Activated T-cell treated with anti-CD3 and anti-CD28 coated beads, Interleukin-2, amount 50 U/mL, for 72 hours (primary cell): Measurements from ENCODE around the gene ENKD1. TPM values are rescaled to one million over a fixed set of nuclear protein-coding genes. Genes with fewer than 3 reads are reported as not detected.

Experiments used
- ATAC-seq, 2 donors: fragments of 150-1000 bp; cut with Tn5 transposase; replicated peaks in 1 of 2; 2 replicates each; pipeline ENCODE4 v1.10.0; 2021; ENCODE audit warnings: moderate library complexity in 2 of 2, mild to moderate bottlenecking in 1 of 2
- DNase-seq, 2 donors: peaks; one replicate each; pipeline ENCODE4 v3.0.0; 2021 to 2022; ENCODE audit warnings: mixed read lengths in 1 of 2
- H3K27ac Mint-ChIP-seq: one replicate; pipeline ENCODE4 v1.8.0; 2022; ENCODE audit warnings: mild to moderate bottlenecking, moderate library complexity, mixed read lengths
- H3K27me3 Mint-ChIP-seq: one replicate; pipeline ENCODE4 v1.8.0; 2022; ENCODE audit warnings: low read depth, mixed read lengths
- H3K36me3 Mint-ChIP-seq, 2 donors: one replicate each; pipeline ENCODE4 v1.8.0; 2022; ENCODE audit warnings: mixed read lengths in 2 of 2, mild to moderate bottlenecking in 1 of 2; ENCODE audit not compliant: insufficient read depth in 2 of 2
- H3K4me1 Mint-ChIP-seq: one replicate; pipeline ENCODE4 v1.8.0; 2022; ENCODE audit warnings: low read depth, mixed read lengths
- H3K4me3 Mint-ChIP-seq, 2 donors: one replicate each; pipeline ENCODE4 v1.8.0; 2022; ENCODE audit warnings: mild to moderate bottlenecking in 2 of 2, mixed read lengths in 2 of 2, moderate library complexity in 2 of 2
- H3K9me3 Mint-ChIP-seq, 2 donors: one replicate each; pipeline ENCODE4 v1.8.0; 2022; ENCODE audit warnings: mixed read lengths in 2 of 2
- total RNA-seq, 2 donors: library from RNA; stranded (reverse); gene quantifications; one replicate each; pipeline ENCODE4 v1.2.3, GENCODE V29; 2022

ENKD1 gene
- total RNA-seq, 2 donors from 2014 or later = 12.0 to 18.3 TPM

GRCh38 chr16:67648088-67648763 lies 18.3 kb downstream of the ENKD1 start:
- no peaks in the 10 kb centered on the region for H3K27me3 Mint-ChIP-seq
- ATAC-seq = no peak
- peaks cover 1 to 12% of the 10 kb centered on the region in 2 donors for H3K36me3 Mint-ChIP-seq
- DNase-seq = no peak
- no peak overlapping the region for H3K27ac Mint-ChIP-seq
- H3K4me1 Mint-ChIP-seq = peaks cover 26% of the 10 kb centered on the region
- no peak overlapping the region for H3K4me3 Mint-ChIP-seq
- no peaks in the 10 kb centered on the region for H3K9me3 Mint-ChIP-seq

- no peak for DNase-seq
- Mint-ChIP-seq H3K27me3 (no peaks in the 10 kb centered on the region), H3K36me3 (peaks cover 1 to 12% of the 10 kb centered on the region in 2 donors), H3K27ac (no peak overlapping the region), H3K4me3 (no peak overlapping the region), H3K9me3 (no peaks in the 10 kb centered on the region), H3K4me1 (peaks cover 26% of the 10 kb centered on the region)
- ATAC-seq = no peak
Measured at GRCh38 chr16:67647681-67648080, 18.9 kb downstream of the ENKD1 start.

- H3K36me3 Mint-ChIP-seq = peaks cover 1 to 12% of the 10 kb centered on the region in 2 donors
- H3K4me1 Mint-ChIP-seq = peaks cover 26% of the 10 kb centered on the region
- H3K27ac Mint-ChIP-seq = no peak overlapping the region
Measured at GRCh38 chr16:67647111-67647651, 19.4 kb downstream of the ENKD1 start.

GRCh38 chr16:67645397-67646121 lies 21.0 kb downstream of the ENKD1 start:
- Mint-ChIP-seq H3K27ac (peak overlapping the region; percentile 87), H3K4me1 (peaks cover 26% of the 10 kb centered on the region), H3K27me3 (no peaks in the 10 kb centered on the region), H3K4me3 (peak overlapping the region; percentile 89 to 91), H3K9me3 (no peaks in the 10 kb centered on the region), H3K36me3 (peaks cover 0 to 10% of the 10 kb centered on the region in 2 donors)
- peak in 1 of 2 donors; percentile 34 for DNase-seq
- peak in 1 of 2 donors; percentile 1 for ATAC-seq

More at GRCh38 chr16:67647111-67647651, 19.4 kb downstream of the ENKD1 start:
- no peak for ATAC-seq
- Mint-ChIP-seq H3K27me3 (no peaks in the 10 kb centered on the region), H3K9me3 (no peaks in the 10 kb centered on the region), H3K4me3 (peak overlapping the region in 1 of 2 donors; percentile 71)
- DNase-seq = no peak

- peak overlapping the region; percentile 83 to 86 for H3K4me3 Mint-ChIP-seq
- H3K27ac Mint-ChIP-seq = no peak overlapping the region
- H3K27me3 Mint-ChIP-seq = no peaks in the 10 kb centered on the region
- H3K9me3 Mint-ChIP-seq = no peaks in the 10 kb centered on the region
- peaks cover 0 to 6% of the 10 kb centered on the region in 2 donors for H3K36me3 Mint-ChIP-seq
- H3K4me1 Mint-ChIP-seq = peaks cover 20% of the 10 kb centered on the region
- DNase-seq (no peak), ATAC-seq (no peak)
Measured at GRCh38 chr16:67644038-67644437, 22.5 kb downstream of the ENKD1 start.

GRCh38 chr16:67641779-67642708 lies 24.5 kb downstream of the ENKD1 start:
- Mint-ChIP-seq H3K9me3 (no peaks in the 10 kb centered on the region), H3K4me3 (no peak overlapping the region), H3K27me3 (no peaks in the 10 kb centered on the region), H3K36me3 (peaks cover 1 to 5% of the 10 kb centered on the region in 2 donors), H3K4me1 (peaks cover 18% of the 10 kb centered on the region), H3K27ac (no peak overlapping the region)
- ATAC-seq (no peak), DNase-seq (no peak)

GRCh38 chr16:67637625-67638024 lies 28.9 kb downstream of the ENKD1 start:
- Mint-ChIP-seq H3K27me3 (no peaks in the 10 kb centered on the region), H3K27ac (no peak overlapping the region), H3K4me1 (no peaks in the 10 kb centered on the region), H3K36me3 (peaks cover 4 to 9% of the 10 kb centered on the region in 2 donors), H3K9me3 (no peaks in the 10 kb centered on the region), H3K4me3 (no peak overlapping the region)
- DNase-seq (no peak), ATAC-seq (no peak)

GRCh38 chr16:67636713-67637112 lies 29.8 kb downstream of the ENKD1 start:
- no peaks in the 10 kb centered on the region for H3K27me3 Mint-ChIP-seq
- no peaks in the 10 kb centered on the region for H3K9me3 Mint-ChIP-seq
- no peak overlapping the region for H3K4me3 Mint-ChIP-seq
- H3K36me3 Mint-ChIP-seq = peaks cover 4 to 9% of the 10 kb centered on the region in 2 donors
- no peaks in the 10 kb centered on the region for H3K4me1 Mint-ChIP-seq
- no peak overlapping the region for H3K27ac Mint-ChIP-seq
- DNase-seq (no peak), ATAC-seq (no peak)

GRCh38 chr16:67632415-67633172 lies 34.0 kb downstream of the ENKD1 start:
- Mint-ChIP-seq H3K9me3 (no peaks in the 10 kb centered on the region), H3K27me3 (no peaks in the 10 kb centered on the region), H3K4me1 (no peaks in the 10 kb centered on the region), H3K36me3 (peaks cover 8 to 12% of the 10 kb centered on the region in 2 donors), H3K27ac (no peak overlapping the region), H3K4me3 (no peak overlapping the region)
- ATAC-seq (no peak), DNase-seq (no peak)

- H3K36me3 Mint-ChIP-seq = peaks cover 6 to 21% of the 10 kb centered on the region in 2 donors
- no peaks in the 10 kb centered on the region for H3K9me3 Mint-ChIP-seq
- no peak overlapping the region for H3K4me3 Mint-ChIP-seq
- no peaks in the 10 kb centered on the region for H3K4me1 Mint-ChIP-seq
- ATAC-seq (no peak), DNase-seq (no peak)
- no peaks in the 10 kb centered on the region for H3K27me3 Mint-ChIP-seq
- H3K27ac Mint-ChIP-seq = no peak overlapping the region
Measured at GRCh38 chr16:67628216-67628615, 38.3 kb downstream of the ENKD1 start.

GRCh38 chr16:67613808-67614207 lies 52.7 kb downstream of the ENKD1 start:
- Mint-ChIP-seq H3K4me1 (peaks cover 6% of the 10 kb centered on the region), H3K27me3 (no peaks in the 10 kb centered on the region), H3K36me3 (peaks cover 2 to 22% of the 10 kb centered on the region in 2 donors), H3K4me3 (no peak overlapping the region), H3K27ac (no peak overlapping the region), H3K9me3 (no peaks in the 10 kb centered on the region)
- DNase-seq (peak in 1 of 2 donors; percentile 9), ATAC-seq (peak in 1 of 2 donors; percentile 42)
